Measurements from ENCODE around the gene NTN1. TPM values are rescaled to one million over a fixed set of nuclear protein-coding genes. Genes with fewer than 3 reads are reported as not detected.

NTN1 gene
- total RNA-seq, 1 donor: 0.81 TPM

DNA sequence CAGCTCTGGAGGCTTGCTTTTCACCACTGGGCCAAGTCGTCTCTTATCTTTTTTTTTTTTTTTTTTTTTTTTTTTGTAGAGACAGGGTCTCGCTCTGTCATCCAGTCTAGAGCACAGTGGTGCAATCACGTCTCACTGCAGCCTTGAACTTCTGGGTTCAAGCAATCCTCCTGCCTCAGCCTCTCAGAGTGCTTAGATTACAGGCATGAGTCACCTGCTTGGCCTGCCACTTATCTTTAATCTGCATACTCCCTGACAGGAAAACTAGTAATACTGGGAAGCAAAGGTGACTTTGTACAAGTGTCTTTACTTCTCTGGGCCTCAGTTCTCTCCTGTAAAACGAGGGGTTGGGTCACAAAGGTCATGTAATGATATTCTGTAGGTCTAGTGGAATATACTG, 15.0 kb downstream of the NTN1 start:
- no peak overlapping the region for H3K4me3 ChIP-seq (ENCODE audit: low read depth, low read length)
- DNase-seq (ENCODE audit: low read depth): no peak
- TF ChIP-seq, protein P1, sequence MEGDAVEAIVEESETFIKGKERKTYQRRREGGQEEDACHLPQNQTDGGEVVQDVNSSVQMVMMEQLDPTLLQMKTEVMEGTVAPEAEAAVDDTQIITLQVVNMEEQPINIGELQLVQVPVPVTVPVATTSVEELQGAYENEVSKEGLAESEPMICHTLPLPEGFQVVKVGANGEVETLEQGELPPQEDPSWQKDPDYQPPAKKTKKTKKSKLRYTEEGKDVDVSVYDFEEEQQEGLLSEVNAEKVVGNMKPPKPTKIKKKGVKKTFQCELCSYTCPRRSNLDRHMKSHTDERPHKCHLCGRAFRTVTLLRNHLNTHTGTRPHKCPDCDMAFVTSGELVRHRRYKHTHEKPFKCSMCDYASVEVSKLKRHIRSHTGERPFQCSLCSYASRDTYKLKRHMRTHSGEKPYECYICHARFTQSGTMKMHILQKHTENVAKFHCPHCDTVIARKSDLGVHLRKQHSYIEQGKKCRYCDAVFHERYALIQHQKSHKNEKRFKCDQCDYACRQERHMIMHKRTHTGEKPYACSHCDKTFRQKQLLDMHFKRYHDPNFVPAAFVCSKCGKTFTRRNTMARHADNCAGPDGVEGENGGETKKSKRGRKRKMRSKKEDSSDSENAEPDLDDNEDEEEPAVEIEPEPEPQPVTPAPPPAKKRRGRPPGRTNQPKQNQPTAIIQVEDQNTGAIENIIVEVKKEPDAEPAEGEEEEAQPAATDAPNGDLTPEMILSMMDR (IDR thresholded peaks at IDR 0.05; ENCODE audit: insufficient read depth, low read length): no peak

DNA sequence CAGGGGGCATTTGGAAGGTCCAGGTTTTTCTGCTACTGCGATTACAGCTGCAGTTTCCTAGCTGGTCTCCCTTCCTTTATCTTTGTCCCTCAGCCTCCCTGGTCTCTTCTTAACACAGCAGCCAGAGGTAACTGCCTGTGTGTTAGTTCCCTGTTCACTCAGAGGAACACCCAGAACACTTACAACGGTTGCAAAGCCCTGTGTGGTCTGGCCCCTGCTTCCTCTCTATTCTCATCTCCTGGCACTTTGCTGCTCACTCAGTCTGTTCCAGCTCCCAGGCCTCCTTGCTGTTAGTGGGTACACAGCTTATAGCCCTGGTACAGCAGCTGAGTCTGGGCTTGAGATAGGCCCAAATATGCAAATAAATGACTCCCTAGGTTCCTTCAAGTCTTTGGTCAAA, 16.4 kb downstream of the NTN1 start:
- no peak overlapping the region for H3K4me3 ChIP-seq (ENCODE audit: low read depth, low read length)
- TF ChIP-seq, protein P1 (IDR thresholded peaks at IDR 0.05; ENCODE audit: insufficient read depth, low read length): no peak
- DNase-seq (ENCODE audit: low read depth): no peak

DNA sequence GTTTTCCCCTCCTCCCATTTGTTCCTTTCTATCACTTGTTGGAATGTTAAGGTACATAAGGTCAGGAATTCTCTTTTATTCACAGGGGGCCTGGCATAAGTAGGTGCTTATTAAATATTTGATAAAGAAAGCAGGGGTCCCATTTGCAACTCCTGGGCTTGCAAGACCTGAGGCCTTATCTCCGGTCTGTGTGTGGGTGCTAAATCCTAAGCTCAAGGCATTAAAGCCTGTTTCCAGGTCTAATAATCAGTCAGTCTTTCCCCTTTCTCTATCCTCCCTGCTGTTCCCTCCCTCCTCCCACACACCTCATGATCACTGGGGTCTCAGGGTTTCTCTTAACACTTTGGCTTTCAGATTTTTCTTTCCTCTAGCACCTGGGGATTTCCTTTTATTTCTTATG, 17.1 kb downstream of the NTN1 start:
- H3K4me3 ChIP-seq (ENCODE audit: low read depth, low read length): no peak overlapping the region
- TF ChIP-seq, protein P1 (IDR thresholded peaks at IDR 0.05; ENCODE audit: insufficient read depth, low read length): no peak
- no peak for DNase-seq (ENCODE audit: low read depth)

DNA sequence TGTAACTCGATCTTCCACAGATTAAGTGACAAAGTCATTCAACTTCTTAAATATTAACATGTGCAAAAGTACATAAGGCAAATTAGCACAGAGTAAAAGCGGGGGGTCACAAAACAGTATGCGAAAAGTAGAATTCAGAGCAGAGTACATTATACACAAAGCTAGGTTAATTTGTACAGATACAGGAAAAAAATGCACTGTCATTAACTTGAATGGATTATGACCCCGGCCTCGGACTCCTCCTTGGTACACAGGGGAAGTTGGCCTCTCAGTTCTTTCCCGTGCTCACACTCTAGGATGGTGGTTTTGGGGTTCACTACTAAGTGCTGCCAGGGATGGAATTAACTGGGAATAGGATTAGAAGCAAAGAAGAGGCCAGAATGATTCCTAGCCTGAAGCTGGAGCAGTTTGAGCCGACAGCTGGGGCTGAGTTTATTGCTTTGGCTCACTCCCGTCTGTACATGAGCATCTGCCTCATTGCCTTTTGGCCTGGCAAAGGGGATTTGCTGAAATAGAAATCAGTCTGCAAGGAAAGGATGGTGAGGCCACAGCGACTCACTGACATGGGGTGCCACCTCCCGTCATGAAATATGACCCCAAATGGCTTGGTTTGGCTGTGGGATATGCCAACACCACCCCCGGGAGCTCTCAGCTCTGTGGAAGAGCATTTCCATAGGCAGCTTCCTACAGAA, 23.6 kb downstream of the NTN1 start:
- DNase-seq (ENCODE audit: low read depth): no peak
- TF ChIP-seq, protein P1 (IDR thresholded peaks at IDR 0.05; ENCODE audit: insufficient read depth, low read length): no peak
- no peak overlapping the region for H3K4me3 ChIP-seq (ENCODE audit: low read depth, low read length)

DNA sequence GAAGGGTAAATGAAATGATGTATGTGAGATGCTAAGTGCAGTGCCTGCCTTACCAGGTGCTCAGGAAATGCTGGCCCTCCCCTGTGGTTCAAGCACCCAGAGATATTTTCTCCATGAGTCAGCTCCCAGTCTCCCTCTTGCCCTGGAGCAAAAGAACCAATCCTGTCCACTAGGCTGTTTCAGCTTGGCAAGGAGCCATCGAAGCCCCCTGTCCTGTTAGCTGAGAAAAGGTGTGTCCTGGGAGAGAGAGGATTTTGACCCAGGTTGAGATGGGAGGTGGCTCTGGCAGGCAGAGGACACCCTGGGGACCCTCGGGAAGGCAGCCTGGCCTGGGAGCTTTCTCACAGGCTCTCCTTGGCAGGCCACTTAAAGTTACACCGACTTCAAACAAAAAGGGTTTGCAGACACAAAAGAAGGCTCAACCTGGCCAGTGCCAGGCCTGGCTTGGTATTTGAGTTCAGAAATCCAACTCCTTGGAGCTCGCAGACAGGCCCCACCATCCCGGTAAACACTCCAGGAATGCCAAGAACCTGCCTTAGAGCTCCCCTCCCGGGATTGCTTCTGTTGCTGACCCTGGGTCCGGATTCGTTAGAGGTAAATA, 29.6 kb downstream of the NTN1 start:
- no peak overlapping the region for H3K4me3 ChIP-seq (ENCODE audit: low read depth, low read length)
- TF ChIP-seq, protein P1 (IDR thresholded peaks at IDR 0.05; ENCODE audit: insufficient read depth, low read length): no peak
- DNase-seq (ENCODE audit: low read depth): no peak

DNA sequence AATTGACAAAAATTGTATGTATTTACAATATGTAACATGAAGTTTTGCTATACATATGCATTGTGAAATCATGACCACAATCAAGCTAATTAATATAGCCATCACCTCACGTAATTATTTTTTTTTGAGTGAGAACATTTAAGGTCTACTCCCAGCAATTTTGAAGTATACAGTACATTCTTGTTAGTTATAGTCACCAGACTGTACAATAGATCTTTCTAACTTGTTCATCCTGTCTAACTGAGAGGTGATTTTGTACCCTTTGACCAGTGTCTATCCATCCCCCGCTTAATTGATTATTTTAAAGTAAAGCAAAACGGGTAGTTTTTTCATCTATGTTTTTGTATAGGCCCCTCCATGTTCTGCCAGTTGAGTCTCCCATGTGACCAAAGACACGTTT, 30.3 kb downstream of the NTN1 start:
- no peak for DNase-seq (ENCODE audit: low read depth)
- TF ChIP-seq, protein P1 (IDR thresholded peaks at IDR 0.05; ENCODE audit: insufficient read depth, low read length): no peak
- H3K4me3 ChIP-seq (ENCODE audit: low read depth, low read length): no peak overlapping the region
